Subcutaneous adipose tissue (tissue), 4 donors: ENCODE measurements around the gene RASSF1. TPM values are rescaled to one million over a fixed set of nuclear protein-coding genes. Genes with fewer than 3 reads are reported as not detected.

Source experiments
- total RNA-seq, 4 donors: library from RNA; depleted of rRNA; stranded (reverse); fragments of >200 nt; gene quantifications; one replicate each; pipeline ENCODE4 v1.1.0, GENCODE V29; 2016
- TF ChIP-seq, protein P1 (sequence below): fragments of 450-650 bp; IDR thresholded peaks from one replicate; pipeline ENCODE4 v1.5.1; 2016; ENCODE audit warnings: low read depth, mild to moderate bottlenecking, control low read depth, antibody characterized with exemption, moderate library complexity

RASSF1 gene
- total RNA-seq, 4 donors from 2014 or later, result 37.0 to 62.8 (median 54.1) TPM

DNA sequence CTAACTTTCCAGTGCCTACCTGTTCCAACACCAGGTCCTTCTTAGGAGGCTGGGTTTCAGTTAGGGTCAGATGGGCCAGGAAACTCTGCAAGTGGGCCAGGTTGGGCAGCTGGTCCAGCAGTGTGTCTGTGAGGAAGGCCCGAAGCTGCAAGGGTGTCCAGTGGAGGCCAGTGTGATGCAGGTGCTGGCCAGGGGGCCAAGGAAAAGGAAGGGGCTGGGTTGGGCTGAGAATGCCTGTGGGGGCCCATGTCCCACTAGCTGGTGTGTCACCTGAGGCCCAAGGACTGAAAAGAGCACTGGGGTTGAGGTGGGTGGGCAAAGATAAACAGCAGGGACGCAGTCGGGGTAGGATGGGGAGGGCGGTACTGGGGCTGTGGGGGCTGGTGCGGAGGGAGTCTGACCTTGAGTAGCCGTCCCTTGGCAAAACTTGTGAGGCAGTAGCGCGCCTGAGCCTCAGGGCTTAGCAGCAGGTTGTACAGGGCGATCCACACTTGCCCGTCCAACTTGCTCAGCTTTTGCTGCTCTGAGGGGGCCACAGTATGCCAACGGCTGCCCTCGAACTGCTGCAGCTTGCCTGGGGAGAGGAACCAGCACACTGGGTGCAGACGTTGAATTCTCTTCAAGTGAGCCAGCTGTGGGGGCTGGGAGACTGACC lies 1.5 kb upstream of the RASSF1 start:
- TF ChIP-seq, protein P1, sequence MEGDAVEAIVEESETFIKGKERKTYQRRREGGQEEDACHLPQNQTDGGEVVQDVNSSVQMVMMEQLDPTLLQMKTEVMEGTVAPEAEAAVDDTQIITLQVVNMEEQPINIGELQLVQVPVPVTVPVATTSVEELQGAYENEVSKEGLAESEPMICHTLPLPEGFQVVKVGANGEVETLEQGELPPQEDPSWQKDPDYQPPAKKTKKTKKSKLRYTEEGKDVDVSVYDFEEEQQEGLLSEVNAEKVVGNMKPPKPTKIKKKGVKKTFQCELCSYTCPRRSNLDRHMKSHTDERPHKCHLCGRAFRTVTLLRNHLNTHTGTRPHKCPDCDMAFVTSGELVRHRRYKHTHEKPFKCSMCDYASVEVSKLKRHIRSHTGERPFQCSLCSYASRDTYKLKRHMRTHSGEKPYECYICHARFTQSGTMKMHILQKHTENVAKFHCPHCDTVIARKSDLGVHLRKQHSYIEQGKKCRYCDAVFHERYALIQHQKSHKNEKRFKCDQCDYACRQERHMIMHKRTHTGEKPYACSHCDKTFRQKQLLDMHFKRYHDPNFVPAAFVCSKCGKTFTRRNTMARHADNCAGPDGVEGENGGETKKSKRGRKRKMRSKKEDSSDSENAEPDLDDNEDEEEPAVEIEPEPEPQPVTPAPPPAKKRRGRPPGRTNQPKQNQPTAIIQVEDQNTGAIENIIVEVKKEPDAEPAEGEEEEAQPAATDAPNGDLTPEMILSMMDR, result no peak

DNA sequence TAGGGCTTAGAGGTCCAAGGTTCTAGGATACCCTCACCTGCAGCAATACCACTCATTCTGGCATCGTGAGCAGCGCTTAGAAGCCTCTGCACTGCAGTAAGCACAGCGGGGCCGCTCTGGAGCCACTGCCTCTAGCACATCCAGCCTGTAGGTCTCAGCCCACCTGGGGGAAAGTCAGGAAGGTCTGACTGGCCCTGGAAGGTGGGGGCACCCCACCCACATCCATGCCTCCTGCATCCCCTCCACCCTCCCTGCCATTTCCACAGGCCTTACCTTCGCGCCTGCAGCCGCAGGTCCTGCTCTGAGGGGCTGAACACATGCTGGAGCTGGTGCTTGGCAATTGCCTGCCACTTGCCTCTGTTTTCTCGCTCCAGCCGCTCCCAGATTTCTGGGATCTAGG lies 901 bp upstream of the RASSF1 start:
- TF ChIP-seq, protein P1, result no peak

DNA sequence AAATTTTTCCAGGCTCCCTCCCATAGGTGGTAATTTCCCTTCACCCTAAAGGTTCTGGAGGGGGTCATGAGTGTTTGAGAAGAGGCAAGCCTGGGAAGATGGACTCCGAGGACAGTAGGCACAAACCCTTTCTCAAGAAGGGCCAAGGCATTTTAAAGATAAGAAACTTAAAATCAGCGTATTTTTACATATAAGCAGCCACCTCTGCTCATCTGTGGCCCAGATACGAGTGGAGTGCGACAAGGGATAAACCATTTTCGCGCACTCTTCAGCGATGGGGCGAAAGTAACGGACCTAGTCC lies 539 bp downstream of the RASSF1 start:
- TF ChIP-seq, protein P1, result no peak

DNA sequence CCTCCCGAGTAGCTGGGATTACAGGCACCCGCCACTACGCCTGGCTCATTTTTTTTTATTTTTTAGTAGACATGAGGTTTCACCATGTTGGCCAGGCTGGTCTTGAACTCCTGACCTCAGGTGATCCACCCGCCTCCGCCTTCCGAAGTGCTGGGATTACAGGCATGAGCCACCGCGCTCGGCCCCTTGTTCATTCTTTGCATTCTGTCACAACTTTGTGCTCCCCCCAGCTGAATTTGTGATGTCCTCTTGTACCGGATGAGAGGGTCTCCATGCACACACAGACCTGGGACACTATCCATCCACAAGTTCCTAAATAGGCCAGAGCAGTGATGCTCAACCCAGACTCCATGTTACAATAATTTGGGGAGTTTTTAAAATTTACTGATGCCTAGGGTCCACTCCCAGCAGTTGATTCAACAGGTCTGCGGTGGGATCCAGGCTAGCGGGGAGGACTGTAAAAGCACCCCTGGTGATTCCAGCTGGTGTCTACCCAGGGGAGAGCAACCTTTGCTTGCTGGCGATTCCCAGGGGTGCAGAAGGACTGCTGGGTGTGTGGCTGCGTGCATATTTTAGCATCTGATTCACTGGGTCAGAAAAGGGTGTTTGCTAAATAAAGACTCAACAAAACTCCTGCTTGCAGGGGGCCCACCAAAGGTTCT lies 1.0 kb downstream of the RASSF1 start:
- TF ChIP-seq, protein P1, result no peak

DNA sequence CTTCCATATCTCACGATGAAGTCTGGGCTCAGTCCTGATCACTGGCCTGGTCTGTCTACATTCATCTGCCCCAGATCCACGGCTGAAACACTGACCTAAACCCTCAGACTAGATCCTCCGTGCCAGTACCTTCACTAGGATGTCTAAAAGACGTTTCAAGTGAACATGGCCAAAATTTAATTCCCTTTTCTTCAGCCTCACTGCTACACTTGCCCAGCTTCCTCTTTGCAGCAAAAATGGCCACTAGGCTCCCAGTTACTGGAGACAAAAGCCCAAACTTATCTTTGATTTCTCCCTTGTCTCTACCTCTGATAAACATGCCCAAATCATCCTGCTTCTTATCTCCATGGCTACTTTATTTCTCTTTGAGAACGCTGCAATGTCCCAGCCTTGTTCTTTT lies 1.7 kb downstream of the RASSF1 start:
- TF ChIP-seq, protein P1, result no peak

DNA sequence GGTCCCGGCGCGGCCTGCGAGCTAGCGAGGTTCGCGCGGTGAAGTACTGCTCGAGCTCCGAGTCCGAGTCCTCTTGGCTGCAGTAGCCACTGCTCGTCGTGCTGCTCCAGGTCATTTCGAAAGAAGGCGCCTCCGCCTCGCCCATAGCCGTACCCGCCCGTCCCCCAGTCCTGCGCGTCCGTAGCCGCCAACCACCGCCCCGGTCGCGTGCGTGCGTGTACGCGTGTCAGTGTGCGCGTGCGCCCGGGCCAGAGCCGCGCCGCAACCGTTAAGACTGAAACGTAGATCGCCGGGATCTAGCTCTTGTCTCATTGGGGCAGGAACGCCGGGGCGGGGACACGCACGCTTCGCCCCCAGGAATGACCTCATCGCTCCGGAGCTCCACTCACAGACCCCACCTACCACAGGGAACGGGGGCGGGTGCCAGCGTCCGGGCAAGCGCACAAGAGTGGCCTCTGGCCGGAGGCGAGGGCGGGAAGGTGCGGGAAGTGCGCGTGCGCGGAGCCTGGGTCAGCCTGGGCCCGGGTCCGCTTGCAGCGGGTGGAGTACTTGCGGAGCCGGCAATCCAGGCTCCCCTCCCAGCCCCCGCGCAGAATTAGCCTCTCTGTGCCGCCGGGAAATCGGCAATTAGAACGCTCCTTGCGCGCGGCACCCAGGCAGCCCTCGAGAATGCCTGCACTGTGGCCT lies 3.3 kb downstream of the RASSF1 start:
- TF ChIP-seq, protein P1, result no peak

DNA sequence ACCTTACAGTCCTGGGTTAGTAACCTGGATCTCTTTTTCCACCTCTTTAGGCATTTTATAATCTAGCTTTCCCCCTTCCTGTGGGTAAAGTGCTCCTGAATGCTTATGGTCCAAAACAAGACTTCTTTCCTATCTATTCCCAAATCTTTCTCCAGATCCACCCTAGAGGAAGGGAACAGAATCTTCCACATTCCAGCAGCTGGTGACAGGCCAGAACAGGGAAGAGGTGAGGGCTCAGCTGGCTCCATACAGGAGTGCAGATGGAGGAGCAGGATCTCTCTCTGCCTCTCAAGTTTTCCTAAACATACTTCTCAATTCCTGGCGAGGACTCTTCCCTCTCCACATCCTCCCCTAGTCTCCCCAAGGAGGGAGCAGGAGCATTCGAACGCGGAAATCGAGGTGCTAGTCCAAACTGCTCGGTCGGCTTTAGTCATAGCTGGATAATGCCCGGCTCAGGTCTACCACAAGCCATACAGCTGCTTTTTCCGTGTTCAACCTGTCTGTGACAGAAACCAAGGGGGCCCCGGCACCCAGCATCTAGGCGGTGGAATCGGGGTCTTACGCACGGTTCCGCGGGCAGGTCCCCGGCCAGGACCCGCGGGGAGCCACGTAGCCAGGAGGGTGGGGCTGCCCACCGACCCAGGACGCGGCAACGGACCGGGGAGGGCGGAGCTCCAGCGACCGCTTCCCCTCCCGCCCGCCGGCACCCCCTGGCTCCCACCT lies 4.0 kb downstream of the RASSF1 start:
- TF ChIP-seq, protein P1, result no peak
